ENCODE data around the gene SETDB1.

SETDB1 gene

GRCh38 chr1:151006327-151007052 lies 80.3 kb downstream of the SETDB1 start, which contains the start of gene MINDY1:
MINDY1 (minus strand) TSS chr1:151006902; CDS start chr1:151002617, 4,285 bp downstream.
- peak; percentile 41 for DNase-seq

DNA sequence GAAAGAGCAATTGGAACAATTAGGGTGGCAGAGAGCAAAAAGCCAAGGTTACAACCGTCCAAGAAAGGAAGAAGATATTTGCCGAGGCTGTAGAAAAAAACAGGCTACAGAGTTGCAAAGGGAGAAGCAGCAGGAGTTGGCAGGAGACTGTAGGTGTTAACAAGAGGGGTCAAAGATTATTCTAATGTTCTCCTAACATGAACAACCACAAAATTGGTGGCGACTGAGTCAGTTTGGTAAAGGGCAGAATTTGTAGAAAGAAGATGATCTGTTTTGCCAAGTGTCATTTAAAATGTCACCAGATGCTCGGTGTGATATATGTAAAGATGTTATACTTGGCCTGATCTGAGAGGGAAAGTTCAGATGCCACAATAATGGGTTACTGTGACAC lies 81.7 kb downstream of the SETDB1 start:
- DNase-seq = no peak

DNA sequence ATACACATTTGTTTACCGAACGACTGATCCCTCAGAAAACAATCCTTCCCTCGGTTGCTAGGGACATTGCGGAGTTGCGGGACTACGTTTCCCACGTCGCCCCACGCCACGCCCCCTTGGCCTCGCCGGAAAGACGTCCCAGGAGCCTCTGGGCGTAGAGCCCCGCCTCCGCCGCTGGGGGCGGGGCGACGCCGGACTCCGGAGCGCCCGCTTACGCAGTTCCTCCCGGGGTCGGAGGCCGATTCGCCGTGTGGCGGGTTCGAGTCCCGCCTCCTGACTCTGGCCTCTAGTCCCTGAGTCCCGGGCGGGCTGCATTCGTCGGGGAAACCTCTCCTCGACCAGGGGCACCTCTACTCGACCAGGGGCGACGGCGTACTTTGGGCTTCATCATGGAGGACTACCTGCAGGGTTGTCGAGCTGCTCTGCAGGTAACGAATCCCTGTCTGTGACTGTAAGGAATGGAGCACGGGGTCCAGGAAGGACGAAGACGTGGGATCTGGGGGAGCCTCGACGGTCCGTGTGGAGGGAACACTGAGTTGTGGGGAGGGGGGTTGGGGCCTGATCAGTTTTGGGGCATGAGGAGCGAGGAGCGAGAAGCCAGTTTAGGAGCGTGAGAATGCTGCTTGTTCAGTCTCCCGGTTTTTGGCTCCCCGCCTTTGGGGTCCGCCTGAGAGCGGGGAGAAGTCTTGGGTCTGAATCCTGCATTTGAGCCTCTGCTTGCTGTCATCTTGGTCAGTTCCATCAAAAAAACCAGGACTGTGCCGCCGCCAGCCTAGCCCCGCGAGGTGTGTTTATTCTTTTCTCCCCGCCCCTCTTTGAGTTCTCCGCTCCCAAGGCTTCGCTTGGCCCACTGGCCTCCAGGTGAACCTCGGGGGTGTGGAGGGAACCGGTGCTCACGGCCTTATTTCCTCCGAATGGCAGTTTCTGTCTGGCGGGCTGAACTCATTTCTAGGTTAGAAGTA lies 82.4 kb downstream of the SETDB1 start, which contains the start of gene PRUNE1:
Gene PRUNE1, plus strand, starts transcription at position 206 of the 962 bp plus-strand sequence. Its CDS starts 184 bp downstream, at position 390.
- peak; percentile 96 for DNase-seq

- no peak for DNase-seq
Measured at GRCh38 chr1:151009206-151009587, 83.0 kb downstream of the SETDB1 start.

GRCh38 chr1:151009674-151010345 lies 83.6 kb downstream of the SETDB1 start:
- DNase-seq = no peak

- no peak for DNase-seq
Measured at GRCh38 chr1:151010346-151010726, 84.2 kb downstream of the SETDB1 start.

DNA sequence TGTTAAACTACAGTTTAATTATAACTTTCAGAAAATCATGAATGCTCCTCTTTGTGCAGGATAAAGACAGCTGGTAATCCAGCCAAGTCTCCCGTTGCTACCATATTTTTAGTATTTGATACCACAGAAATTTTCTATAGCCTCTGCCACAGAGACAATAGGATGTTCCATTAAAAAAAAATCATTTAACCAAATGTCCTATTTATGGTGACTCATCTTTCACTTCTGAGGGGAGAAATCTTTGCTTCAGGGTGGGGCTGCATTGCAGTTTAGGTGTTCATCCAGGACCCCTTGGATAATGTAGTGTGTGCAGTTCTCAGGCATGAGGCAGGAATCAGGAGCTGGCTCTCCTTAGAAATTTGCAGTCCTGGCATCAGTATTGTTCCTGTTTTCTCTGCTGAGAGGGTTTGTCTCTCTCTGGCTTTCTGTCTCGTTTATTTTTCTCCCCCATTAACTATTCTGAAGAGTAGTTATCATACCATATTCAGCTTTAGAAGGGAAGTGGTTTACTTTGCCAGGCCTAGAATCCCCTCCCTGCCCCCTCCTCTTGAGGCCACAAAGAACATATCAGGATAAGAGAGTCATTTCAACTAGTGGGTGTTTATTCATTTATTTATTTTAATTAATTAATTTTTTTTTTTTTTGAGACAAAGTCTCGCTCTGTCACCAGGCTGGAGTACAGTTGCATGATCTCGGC lies 85.1 kb downstream of the SETDB1 start:
- no peak for DNase-seq

DNA sequence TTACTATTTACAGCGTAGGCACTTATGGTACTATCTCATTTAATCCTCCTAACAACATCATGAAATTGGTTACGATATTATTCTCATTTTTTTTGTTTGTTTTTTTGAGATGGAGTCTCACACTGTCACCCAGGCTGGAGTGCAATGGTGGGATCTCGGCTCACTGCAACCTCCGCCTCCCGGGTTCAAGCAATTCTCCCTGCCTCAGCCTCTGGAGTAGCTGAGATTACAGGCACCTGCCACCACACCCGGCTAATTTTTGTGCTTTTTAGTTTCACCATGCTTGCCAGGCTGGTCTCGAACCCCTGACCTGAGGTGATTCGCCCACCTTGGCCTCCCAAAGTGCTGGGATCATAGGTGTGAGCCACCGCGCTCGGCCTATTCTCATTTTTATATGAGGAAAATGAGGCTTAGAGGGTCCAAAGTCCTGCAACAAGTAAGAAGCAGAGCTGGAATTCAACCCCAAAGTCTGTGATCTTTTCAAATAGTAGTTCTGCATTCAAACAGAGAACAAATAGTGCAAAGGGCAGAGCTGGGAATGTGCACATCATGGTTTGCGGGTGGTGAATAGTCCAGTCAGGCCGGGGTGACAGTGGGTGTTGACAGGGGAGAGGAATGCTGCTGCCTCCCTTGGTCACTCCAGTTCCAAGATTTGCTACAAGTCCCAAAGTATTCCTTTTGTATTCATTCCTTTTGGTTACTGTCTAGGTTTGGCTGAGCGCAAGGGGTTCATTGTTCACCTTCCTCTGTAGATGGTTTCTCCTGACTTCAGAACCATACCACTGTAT lies 86.7 kb downstream of the SETDB1 start:
- DNase-seq = no peak

DNA sequence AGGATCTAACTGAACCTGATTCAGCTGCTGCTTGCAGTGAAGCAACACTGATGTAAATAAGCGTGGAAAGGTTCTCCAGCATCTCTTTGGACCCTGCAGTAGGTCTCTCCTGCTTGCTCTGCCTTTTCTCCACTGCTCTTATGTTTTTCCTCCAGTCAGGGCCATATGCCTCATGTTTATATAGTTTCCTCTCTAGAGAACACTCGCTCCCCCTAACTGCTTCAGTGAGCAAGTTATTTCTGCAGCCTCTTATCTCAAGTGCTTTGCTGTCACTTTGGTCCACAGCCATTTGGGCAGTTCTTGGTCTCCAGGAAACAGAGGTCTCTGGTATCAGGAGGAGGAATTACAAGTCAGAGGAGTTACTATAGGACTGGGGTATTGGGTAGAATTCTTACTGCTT lies 87.4 kb downstream of the SETDB1 start:
- no peak for DNase-seq
